HG03432 (cell line): ENCODE results near the gene SKIDA1.
"Not testable (repeated sequence)": the region's sequence is repeated elsewhere in the genome, so short reads cannot be mapped to it uniquely, and the experiment has no call there.

Experiments used
- ATAC-seq: cut with Tn5 transposase; IDR thresholded peaks from one replicate; pipeline ENCODE4 v1.9.1; 2021; ENCODE audit warnings: mild to moderate bottlenecking, moderate library complexity; ENCODE audit not compliant: unreplicated experiment

The SKIDA1 gene

DNA sequence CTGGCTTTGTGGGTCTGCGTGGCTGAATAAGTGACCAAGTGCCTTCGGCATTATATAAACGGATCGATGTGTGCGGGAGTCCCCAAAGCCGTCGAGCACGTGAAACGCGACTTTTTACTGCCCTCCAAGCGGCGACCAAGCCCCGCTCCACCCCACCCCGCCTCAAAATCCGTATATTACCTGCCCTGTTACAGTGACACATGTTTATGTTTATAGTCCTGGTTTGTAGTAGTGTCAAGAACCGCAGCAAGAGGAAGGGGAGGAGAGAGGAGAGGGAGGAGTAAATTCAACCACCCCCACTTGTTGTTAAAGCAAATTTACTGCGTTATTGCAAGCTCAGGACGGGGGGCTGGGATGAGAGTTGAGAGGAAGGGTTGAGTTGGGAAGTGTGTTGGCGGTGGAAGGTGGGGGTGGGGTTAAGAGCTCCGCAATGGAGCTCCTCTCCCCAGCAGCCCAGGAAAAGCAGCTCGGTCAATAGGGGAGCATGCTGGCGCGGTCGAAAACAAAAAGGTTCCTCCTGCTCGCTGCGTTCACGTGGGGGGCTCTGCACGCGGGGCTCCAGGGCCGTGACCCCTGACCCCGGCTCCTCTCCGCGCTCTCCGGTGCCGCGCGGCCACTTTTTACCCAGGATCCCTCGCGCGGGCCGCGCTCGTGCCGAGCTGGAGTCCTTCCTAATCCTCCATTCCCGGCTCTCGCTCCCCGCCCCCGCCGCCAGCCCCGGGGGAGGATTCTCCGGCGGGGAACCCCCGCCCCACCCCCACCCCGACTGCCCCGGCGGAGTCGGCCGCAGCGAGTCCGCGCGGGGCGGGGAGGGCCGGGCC lies at the start of gene SKIDA1:
TSS of gene SKIDA1 (minus strand) at position 316 of the 821 bp plus-strand sequence. CDS start 7,860 bp downstream, outside the sequence.
- peak; percentile 64 for ATAC-seq

DNA sequence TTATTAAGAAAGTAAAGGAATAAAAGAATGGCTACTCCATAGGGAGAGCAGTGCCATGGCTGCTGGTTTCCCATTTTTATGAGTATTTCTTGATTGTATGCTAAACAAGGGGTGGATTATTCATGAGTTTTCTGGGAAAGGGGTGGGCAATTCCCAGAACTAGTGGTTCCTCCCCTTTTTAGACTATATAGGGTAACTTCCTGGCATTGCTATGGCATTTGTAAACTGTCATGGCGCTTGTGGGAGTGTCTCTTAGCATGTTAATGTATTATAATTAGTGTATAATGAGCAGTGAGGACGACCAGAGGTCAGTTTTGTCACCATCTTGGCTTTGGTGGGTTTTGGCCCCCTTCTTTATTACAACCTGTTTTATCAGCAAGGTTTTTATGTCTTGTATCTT lies 49.0 kb upstream of the SKIDA1 start:
- ATAC-seq = not testable (repeated sequence)

DNA sequence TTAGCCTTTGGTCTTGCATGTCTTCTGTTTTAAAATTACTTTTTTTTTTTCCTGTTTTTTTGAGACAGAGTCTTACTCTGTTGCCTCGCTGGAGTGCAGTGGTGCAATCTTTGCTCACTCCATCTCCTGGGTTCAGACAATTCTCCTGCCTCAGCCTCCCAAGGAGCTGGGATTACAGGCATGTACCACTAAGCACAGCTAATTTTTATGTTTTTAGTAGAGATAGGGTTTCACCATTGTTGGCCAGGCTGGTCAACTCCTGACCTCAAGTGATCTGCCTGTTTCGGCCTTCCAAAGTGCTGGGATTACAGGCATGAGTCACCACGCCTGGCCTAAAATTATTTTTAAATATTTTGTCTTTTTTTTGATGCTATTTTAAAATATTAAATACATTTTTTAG lies 47.1 kb upstream of the SKIDA1 start:
- ATAC-seq = no peak

DNA sequence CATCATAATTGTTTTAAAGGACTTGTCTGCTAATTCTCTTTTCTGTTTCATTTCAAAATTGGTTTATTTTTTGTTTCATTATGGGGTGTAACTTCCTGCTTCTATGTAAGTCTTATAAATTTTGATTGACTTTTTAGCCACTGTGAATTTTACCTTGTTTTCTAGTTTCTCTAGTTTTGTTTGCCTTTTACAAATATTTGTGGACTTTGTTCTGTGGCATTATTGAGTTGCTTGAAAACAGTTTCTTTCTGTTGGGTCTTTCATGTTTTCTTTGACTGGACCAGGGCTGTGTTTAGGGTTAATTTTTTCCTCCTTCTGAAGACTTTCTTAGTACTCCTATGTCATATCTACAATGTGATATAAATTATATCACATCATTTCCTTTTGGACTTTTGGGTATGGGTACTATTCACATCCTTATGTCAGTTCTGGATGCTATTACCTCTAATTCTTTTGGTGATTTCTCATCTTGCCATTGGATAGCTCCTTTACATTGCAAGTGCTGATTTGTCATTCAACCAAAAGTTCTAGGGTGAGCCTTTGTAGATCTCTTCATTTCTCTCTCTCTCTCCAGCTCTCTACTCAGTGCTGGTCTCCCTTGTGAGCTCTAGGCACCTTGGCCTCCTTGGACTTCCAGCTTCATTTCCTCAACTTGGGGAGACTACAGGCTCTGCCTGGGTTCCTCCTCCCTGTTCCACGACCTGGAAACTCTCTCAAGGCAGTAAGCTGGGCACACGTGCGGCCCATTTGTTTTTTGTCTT lies 45.5 kb upstream of the SKIDA1 start:
- ATAC-seq = no peak

DNA sequence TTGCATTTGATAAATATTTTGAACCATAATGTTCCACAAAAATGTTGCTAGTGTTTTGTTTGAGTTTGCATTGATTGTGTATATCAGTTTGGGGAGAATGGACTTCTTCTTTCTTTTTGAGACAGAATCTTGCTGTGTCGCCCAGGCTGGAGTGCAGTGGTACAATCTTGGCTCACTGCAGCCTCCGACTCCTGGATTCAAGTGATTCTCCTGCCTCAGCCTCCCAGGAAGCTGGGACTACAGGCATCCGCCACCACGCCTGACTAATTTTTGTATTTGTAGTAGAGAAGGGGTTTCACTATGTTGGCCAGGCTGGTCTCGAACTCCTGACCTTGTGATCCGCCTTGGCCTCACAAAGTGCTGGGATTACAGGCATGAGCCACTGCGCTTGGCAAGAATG lies 33.5 kb upstream of the SKIDA1 start:
- ATAC-seq = not testable (repeated sequence)

DNA sequence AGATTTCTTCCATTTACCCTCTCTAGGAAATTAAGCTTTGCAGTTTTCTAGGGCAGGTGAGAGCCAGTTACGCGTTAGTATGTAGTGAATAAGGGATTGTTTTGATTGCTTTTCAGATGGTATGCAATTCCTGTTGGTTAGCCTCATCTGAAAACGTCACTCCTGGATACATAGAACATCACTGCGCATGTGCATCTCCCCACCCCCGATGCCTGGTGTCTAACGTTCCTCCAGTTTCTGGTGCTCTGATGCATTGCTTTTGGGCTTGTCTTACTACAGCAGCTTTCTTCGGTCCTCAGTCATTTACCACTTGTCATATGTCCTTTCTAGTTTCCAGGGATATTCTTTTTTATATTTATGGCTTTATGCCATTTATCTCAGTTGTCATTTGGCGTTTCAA lies 31.0 kb upstream of the SKIDA1 start:
- no peak for ATAC-seq

DNA sequence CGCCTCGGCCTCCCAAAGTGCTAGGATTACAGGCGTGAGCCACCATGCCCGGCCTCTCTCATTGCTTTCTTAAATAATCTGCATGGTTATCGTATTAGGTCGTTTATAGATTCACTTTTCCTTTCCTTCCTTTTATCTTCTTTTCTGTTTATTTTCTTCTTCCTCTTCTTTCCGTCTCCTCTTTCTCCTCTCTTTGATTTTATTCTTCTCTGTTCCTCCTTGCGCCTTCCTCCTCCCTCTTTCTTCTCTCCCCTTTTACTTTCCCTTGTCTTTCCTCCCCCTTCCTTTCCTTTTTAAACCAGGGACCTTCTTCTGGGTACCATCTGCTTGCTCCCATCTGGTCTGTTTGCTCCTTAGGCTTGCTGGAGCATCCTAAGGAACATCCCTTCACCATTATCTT lies 27.2 kb upstream of the SKIDA1 start:
- ATAC-seq = no peak

DNA sequence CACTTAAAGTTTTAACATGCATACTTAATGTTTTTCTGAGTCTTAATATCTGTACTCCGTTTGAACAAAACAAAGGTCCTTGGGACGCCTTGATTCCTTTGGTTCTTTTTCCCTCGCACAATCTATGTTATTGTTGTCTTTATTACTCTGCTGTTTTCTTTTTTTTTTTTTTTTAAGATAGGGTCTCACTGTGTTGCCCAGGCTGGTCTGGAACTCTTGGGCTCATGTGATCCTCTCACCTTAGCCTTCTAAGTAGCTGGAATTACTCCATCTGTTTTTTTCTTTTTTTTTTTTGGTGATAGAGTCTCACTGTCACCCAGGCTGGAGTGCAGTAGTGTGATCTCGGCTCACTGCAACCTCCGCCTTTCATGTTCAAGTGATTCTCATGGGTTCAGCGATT lies 21.8 kb upstream of the SKIDA1 start:
- no peak for ATAC-seq

DNA sequence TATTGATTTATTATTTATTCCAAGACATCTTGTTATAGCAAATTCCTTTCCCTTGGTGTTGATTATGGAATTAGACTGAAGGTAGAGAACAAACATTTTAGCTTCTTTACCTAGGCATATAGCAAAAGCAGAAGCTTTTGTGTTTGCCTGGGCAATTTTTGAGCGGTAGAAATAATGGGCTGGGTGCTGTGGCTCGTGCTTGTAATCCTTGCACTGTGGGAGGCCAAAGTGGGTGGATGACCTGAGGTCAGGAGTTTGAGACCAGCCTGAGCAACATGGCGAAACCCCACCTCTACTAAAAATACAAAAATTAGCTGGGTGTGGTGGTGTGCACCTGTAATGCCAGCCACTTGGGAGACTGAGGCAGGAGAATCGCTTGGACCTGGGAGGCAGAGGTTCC lies 15.2 kb upstream of the SKIDA1 start:
- ATAC-seq = not testable (repeated sequence)

DNA sequence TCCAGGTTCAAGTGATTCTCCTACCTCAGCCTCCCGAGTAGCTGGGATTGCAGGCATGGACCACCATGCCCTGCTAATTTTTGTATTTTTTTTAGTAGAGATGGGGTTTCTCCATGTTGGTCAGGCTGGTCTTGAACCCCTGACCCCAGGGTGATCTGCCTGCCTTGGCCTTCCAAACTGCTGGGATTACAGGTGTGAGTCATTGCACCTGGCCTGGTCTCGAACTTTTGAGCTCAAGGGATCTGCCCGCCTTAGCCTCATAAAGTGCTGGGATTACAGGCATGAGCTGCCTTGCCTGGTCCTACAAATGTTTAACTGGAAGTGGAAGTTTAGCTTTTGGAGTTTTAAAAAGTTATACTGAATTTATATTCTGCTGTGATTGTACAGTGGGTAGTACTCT lies 11.4 kb upstream of the SKIDA1 start:
- no peak for ATAC-seq

DNA sequence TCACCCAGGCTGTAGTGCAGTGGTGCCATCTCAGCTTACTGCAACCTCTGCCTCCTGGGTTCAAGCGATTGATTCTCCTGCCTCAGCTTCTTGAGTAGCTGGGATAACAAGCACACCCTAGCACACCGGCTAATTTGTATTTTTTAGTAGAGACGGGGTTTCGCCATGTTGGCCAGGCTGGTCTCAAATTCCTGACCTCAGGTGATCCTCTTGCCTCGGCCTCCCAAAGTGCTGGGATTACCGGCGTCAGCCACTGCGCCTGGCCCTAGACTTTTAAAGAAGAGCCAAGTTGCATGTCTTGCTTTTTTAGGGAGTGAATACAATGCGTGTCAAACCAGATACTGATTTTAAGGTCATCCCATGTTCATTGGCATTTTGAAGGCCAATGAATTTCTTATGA lies 10.5 kb upstream of the SKIDA1 start:
- not testable (repeated sequence) for ATAC-seq

DNA sequence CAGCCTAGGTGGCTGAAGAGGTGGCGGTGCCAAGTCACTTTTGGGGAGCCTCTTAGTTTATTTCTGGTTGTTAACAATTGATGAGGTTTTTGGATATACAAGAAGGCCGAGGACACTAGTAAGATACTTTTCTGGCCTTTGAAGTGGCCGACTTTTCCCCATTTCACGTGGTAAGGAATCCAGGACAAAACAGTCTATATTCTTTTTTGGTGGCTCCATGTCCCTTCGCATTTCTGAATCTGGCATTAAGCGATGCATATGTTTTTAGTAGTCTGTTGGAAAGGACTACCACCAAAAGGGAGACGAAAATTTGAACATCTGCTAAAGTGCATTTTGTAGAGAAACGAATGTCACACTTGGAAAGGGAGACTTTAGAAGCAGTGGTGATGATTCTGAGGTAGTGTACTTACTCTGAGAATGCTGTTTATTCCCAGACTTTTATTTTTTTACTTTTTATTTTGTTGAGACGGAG lies 10.0 kb upstream of the SKIDA1 start:
- ATAC-seq = no peak

DNA sequence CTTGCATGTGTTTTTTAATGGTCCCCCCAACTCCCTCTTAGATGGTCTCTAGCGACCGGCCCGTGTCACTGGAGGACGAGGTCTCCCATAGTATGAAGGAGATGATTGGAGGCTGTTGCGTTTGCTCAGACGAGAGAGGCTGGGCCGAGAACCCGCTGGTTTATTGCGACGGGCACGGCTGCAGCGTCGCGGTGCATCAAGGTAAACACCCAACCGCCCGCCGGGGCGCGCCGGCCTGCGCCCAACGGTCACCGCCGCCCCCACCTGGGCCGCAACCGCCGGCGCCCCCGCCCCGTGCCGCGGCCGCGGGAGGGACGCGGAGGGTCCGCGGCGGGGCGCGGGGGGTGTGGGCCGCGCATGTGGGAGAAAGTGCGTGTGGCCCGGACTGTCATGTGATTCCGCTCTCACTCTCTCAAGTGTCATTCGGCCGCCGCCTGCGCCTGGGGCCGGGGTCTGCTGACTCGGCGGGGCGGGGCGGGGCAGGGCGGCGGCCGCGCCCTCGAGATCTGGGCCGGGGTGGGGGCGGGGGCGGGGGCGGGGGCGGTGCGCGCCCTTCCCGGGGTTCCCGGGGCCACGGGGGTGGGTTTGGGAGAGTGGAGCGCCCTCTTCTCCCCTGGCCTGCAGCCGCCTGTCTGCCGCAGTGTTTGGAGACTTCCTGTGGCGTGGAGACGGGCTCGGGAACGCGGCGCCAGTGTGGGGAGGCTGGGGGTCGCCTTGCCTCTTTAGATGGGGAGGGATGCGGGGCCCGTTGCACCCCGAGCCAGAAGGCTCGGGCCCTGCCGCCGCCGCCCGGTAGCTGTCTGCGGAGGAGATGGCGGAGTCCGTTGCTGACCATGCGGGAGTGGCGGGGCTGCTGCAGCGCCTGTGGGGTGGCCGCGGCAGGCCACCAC lies 9.4 kb upstream of the SKIDA1 start:
- ATAC-seq = no peak

DNA sequence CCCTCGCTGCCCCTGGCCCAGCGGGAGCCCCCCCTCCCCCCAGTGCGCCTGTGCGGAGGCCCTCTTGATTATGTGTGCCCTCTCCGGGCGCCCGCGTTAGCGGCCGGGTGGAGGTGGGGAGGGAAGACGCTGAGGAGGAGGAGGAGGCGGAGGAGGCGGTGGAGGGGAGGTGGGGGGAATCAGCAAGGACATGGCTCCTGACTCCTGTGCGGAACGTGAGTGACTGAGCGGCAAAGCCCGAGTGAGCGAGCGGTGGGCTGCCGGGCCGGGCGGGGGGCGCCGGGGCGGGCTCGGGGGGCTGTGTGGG lies 8.8 kb upstream of the SKIDA1 start:
- no peak for ATAC-seq

DNA sequence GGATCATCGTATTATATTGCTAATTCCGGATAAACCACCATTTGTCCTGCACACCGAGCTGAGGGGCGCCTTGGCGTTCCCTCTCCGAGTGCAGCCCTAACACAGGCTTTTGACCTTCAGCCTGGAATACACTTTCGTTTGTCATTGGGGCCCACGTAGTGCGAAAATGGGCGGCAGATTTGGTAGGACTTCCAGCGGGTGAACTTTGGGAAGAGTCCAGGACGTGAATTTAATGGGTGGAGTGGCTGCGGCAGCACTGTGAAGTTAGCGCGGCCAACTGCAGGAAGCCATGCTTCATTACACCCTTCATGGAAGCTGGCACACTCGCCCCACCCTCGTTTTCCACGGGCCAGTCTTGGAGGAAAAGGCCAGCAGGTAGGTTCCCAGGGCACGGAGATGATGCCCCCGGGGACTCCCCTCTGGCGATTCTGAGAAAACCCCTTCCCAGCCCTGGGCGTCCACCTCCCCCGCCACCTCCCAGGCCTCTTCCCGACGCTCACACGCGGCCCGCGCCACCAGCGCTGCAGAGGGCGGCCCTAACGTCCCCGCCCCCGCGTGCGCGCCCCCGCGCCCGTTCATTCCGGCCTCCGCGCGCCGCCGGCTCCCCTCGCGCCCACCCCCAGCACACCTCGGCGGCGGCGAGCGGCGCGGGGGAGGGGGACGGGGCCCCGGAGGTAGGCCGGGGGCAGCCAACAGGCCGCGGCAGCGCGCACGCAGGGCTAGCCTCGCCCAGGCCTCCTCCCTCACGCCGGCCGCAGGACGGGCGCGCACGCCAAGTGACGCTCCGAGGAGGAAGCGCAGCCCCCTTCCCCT lies 8.2 kb upstream of the SKIDA1 start, which contains the start of gene MLLT10:
TSS of gene MLLT10 (plus strand) at position 766 of the 813 bp plus-strand sequence. CDS start 413 bp downstream, outside the sequence.
- peak; percentile 92 for ATAC-seq

DNA sequence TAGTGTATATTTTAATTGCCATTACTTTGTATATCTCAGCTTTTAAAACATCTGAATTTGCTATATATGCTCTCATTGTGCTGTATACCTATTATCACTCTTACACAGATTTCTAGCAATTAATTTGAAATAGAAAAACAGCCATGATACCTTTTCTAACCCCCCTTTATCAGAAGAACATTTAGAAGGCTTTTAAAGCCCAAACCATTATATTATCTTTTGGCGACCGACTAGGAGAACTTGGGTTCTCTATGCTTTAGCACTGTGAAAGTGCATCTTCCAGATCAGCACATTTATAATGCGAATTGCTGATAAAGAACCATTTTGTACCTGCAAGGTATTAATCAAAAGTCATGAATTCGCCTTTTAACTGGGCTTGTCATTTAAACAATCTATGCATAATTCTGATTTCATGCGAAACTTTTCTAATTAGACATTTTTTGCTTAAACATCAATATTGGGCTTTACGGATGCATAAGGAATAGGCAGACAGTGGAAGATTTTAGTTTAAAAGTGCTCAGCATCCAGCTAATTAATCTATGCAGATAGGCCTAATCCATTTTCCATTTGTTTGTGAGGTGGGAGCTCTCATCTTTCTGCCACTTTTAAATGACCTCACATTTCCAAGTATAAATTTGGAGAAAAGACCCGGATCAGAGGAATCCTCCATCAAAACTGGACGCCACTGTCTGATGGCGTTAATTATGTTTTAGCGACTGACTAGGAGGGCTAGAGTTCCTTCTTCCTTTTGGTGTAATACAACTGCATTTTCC lies 7.4 kb upstream of the SKIDA1 start:
- ATAC-seq = no peak

DNA sequence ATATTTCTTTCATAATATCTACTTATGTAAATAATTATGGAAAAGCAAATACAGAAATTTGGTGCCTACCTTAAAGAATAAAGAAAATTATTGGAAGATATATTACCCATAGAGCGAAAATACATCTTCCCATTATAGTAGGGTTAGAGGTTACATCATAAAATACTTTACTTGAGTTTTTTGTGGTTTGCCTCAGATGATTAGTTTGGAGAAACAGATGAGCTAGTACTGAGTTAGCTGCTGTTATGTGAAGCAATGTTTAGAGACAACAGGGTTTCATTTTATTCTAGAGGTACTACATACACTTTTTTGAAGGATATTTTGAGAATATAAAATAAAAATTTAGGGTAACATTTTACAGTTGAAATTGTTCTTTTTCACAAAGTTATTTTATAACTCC lies 5.7 kb upstream of the SKIDA1 start:
- ATAC-seq = no peak

DNA sequence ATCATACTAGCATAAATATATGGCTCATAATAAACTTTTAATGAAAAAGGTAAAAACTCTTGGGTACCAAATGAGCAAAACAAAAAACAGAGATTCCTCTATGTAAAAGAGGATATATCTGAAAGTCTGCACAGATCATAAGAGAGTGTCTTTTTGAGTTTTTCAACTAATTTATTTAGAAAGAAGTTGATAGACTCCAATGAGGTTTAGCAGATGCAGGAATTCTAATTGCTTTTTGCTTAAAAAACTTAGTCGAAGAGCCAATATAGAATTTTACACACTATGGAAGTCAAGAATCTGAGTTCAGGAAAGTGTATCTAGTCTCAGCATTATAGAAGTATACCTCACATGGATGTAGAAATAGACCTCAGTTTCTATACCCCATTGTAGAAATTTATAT lies 5.2 kb upstream of the SKIDA1 start:
- ATAC-seq = no peak

DNA sequence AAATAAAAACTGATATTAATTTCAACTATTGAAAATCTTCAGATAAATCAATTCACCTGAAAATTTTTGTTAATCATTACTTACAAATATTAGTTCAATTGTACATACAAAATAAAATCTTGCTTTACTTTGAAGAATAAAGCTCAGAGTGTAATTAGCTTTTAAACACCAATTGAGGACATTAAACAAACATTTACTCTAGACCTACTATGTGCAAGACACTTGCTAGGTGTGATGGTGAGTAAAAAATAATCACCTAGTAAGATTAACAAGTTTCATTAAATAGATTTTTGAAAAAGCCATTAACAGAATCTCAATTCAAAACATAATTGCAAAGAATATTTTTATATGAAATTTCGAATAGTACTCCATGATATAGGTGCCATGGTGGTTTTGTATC lies 4.7 kb upstream of the SKIDA1 start:
- ATAC-seq = no peak
